NCI-H226 (cell line): ENCODE data around the gene TEDC1.

ENCODE experiments used
- DNase-seq: peaks from one replicate; pipeline ENCODE4 v3.0.0-alpha.2; 2015

The TEDC1 gene

DNA sequence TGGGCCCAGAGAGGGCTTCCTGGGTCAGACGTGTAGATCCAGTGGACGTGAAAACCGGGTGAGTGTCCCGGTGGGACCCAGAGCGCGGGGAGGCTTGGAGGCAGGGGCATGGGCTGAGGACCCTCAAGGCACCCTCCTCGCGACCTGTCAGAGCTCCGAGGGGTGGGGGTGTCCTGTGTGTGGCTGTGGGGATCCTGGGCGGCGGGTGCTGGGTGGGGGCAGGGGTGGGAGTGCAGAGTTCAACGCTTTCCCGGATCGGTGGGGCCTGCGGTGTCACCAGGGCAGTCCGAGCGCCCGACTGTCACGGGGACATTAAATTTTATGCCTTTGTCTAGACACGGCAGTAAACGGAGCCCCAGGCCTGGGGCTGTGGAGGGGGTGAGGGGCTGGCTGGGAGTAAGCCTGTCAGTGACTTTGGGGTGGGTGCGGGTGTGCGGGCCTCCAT, 36.4 kb downstream of the TEDC1 start:
- DNase-seq, result no peak

DNA sequence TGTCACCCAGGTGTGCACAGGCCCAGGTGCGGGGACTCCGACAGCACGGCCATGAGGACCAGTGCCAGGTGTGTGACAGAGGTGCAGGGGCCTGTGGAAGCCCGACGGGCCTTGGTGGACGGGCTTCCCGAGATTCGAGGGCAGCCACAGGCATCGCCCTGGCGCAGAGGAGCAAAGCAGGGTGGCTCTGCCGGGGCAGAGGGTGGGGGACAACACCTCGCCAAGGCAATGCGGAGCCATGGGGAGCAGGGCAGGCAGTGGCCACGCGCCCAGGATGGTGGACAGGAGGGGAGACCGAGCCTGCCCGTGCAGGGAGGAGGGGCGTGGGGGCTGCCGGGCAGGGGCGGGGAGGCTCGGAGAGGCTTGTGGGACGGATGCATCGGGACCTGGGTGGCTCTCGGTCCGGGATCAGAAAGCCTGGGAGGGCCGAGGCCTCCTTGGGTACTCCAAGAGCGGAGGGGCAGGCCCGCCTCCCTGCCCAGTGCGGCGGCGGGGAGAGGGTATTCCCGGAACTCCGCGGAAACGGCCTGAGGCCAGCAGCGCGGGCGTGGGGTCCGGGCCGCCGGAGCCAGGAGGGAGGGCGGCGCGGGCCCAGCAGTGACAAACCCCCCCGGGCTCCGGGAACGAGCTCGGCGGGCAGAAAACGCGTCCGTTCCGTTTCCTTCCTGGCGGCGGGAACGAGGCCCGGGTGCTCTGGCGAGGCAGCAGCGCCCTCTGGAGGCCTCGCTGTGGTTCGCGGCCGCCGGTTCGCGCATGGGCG, 37.0 kb downstream of the TEDC1 start:
- DNase-seq, result peak; percentile 47

GRCh38 chr14:105528586-105529318, 37.7 kb downstream of the TEDC1 start:
- DNase-seq, result no peak

DNA sequence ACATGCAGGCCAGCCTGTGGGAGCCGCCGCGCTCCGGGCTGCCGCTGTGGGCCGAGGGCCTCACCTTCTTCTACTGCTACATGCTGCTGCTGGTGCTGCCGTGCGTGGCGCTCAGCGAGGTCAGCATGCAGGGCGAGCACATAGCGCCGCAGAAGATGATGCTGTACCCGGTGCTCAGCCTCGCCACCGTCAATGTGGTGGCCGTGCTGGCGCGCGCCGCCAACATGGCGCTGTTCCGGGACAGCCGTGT, 38.2 kb downstream of the TEDC1 start:
- no peak for DNase-seq

- no peak for DNase-seq
Measured at GRCh38 chr14:105529569-105530284, 38.7 kb downstream of the TEDC1 start.

DNA sequence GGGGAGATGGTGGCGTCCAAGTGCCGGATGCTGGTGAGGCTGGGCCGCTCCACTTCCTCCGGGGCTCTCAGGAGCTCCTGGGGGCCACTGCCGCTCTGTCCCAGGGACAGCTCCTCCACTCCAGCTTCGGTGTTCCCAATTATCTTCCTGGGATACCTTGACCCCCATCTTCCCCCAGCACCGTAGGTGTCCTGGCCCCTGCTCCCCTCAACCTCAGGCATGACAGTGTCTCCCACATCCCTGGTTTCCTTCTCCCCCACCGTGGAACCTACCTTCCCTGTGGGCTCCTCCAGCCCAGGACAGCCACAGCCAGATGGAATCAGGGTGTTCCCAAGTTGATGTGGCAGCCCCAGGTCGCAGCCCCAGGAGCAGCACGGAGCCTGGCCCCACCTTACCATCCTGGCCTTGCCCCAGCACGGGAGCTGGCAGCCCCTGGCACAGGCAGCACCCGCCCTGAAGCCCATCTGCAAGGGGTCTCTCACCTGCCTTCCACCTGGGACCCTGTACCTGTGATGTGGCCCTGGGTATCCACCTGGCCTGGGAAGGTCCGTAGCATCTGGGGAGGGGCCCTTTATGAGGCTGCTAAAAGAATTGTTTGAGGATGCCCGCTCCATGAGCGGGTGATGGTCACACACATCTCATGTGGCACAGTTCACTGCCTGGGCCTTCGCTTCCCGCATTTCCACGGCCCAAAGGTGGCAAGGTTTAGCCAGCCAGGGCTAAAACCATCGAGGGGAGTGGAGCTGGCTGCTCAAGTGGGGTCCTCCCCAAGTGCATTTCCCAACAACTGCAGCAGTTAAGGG, 39.4 kb downstream of the TEDC1 start:
- no peak for DNase-seq

DNA sequence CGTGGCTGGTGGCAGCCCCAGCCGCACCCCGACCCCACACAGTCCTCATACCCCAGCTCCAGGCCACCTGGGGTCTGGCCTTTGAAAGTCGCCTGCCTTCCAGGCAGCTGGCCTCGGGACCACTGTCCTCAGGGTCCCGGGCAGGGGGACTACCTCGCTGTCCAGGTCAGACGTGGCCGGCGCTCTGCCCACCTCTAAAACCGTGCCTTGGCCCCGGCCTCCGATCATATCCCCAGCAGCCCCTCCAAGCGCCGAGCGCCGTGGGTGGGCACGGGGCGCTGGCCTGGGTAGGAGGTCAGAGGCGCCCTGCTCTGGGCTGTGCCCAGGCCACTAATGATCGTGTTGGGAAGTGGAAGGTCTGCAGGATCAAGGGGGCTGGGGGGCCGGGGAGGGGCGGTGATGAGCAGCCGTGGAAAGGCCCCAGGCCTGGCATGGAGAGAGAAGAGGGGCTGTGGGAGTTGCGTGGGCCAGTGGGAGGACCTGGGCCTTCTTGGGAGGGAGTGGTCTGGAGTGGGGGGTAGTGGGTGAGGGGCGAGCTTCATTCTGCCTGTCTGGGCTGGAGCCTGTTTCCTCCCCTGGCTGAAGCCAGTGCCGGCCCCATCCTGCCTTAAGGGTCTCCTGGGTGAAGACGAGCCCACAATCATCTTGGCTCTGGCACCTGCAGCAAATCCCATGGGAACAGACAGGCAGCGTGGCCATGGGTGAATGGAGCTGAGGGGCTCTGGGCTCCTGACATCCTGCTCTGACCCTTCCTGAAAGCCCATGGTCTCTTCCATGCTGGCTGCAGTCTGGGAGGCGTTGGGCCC, 40.2 kb downstream of the TEDC1 start:
- DNase-seq, result no peak

GRCh38 chr14:105531894-105532623, 41.0 kb downstream of the TEDC1 start:
- DNase-seq, result no peak

- DNase-seq, result peak; percentile 29
Measured at GRCh38 chr14:105532735-105533141, 41.7 kb downstream of the TEDC1 start.

GRCh38 chr14:105533391-105533790, 42.3 kb downstream of the TEDC1 start:
- no peak for DNase-seq

DNA sequence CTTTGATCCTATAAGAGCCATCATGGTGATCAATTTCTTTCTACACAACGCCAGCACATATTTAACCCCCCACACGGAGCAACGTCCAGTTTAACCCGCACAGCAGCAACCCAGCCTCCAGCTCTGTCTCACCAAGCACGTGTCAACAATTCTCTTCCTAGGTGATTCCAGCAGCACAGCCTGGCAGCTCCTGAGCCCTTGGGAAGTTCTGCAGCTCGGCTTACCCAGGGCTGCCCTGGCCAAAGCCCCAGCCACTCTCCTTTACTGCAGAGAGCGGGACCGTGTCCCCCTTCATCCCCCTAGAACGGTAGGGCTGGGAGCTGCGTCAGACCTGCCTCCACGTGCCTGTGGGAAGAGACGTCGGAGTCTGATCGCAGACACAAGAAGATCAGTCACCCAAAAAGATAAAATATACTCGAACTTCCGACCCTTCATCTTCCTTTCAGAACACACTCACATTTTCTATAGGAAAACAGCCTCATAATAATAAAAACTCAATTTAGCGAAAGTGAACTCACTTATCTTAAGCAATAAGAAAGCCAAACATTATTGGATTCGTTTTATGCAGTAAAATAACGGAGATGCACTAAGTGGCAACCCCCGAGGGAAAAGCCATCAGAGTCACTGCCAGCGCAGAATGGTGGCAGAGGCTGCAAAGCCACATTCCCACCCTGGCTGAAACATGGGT, 42.9 kb downstream of the TEDC1 start:
- DNase-seq, result no peak

DNA sequence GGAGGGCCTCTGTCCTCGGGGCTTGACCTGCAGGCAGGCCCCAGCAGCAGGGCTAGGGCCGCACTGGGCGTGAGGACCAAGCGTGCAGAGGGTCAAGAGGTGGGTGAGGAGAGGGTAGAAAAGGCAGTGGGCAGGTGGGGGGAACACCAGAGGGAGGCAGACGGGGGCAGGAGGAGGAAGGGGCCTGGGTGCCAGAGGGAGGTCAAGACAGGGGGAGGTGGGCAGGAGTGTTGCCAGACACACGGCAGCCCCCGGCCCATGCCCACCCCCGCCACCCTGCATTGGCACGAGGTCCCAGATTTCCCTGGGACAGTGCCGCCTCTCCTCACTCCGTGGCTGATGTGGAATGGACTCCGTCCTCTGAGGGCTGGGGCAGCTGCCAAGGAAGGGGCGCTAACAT, 43.5 kb downstream of the TEDC1 start:
- DNase-seq, result no peak

DNA sequence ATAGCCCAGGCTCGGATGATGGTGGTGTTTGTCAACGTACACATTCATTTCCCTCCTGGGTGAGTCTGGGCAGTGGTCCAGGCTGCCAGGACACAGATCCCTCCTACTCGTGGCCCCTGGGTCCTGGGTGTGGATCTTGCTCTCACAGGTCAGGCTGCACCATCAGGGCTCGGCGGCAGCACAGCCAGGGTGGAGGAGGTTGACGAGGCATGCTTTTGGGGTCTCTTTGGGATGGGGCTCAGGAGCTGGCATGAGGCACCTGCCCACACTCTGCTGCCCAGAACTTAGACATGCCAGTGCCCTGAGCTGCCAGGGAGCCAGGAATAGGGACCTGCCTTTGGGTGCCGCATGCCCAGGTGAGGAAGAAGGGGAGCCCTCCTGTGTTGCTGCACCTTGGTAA, 45.0 kb downstream of the TEDC1 start:
- DNase-seq, result no peak

- no peak for DNase-seq
Measured at GRCh38 chr14:105536691-105537579, 45.9 kb downstream of the TEDC1 start.

GRCh38 chr14:105537580-105538474, 46.8 kb downstream of the TEDC1 start:
- DNase-seq, result no peak

DNA sequence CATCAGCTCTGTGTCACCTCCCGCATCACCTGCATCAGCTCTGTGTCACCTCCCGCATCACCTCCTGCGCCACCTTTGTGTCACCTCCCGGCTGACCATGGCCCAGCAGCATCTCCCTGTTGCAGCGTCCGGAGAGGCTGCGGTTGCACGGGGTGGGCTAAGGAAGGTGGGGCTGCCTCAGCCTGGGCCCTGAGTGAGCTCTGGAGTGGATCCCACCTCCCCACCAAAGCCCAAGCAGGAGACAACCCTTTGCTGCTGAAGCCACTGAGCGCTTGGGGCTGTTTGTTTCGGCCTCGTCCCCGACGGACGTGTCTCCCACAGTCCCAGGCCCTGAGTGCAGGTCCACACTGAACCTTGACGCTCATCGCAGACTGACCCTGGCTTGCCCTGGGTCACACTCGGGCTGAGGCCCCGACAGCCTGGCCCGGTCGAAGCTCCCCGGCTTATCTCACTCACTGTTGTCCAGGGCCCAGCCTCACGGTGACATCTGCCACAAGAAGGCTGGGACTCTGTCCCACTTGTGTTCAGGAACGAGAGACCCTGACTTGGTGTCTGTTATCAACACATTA, 47.5 kb downstream of the TEDC1 start:
- no peak for DNase-seq

DNA sequence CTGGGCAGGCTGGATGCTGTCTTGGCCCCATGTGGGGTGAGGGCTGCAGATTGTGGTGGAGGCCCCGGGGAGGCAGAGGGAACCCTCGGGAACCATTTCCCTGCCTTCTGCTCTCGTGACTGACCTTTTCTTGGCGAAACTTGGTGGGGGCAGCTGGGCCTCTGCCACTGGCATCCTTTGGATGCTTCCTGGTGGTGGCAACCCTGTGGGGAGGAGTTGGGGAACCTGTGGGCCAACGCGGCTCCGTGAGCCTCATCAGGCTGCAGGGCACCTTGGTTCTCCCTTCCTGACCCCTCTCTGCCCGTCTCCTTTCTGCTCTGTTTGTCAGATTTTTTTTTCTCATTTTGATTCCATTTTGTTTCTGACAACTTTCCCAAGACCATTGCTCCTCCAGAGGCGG, 49.8 kb downstream of the TEDC1 start:
- DNase-seq, result no peak

DNA sequence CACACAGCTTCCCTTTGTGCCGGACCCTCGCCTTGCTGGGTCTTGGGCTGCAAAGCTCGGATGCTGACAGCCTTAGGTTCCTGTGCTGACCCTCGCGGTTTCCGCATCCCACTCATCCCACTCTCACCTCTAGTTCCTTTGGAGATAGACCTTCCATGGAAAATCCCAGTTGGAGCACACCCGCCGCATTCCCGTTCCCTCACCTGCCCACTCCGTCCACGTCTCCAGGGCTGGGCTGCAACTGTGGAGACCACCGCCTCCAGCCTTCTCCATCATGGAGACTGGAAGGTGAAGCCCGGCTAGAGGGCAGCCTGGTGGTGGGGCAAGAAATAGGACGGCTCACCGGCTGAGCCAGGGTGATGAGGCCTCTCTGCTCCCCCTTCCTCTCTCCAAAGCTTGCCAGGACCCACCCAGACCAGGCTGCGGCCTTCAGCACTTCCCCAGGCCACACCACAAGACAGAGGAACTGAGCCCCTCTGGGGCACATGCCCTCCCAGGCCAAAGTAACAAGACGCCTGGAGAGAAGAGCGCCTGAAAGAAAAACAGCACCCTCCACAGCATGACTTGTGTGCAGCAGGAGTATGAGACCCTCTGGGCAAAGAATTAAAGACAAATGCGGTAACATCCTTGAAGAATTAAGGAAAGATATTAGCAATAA, 50.3 kb downstream of the TEDC1 start:
- DNase-seq, result no peak
